ENCODE measurements around the gene TROAP.
A peak's percentile ranks its signal among the peaks of the same experiment; 100 is the strongest.

TROAP gene

GRCh38 chr12:49342914-49343731 is 20.1 kb downstream of the TROAP start:
- DNase-seq (ENCODE audit: low read depth in 2 of 2), result no peak

GRCh38 chr12:49344486-49345050 is 21.5 kb downstream of the TROAP start:
- DNase-seq (ENCODE audit: low read depth in 2 of 2), result no peak

- DNase-seq (ENCODE audit: low read depth in 2 of 2), result no peak
Measured at GRCh38 chr12:49345051-49345824, 22.2 kb downstream of the TROAP start.

- DNase-seq (ENCODE audit: low read depth in 2 of 2), result no peak
Measured at GRCh38 chr12:49345825-49346658, 23.0 kb downstream of the TROAP start.

GRCh38 chr12:49346659-49347310 is 23.7 kb downstream of the TROAP start, which contains the start of gene DNAJC22:
DNAJC22 (plus strand) TSS chr12:49346888; CDS start chr12:49348873, 1,985 bp downstream.
- DNase-seq (ENCODE audit: low read depth in 2 of 2), result no peak

GRCh38 chr12:49347311-49348193 is 24.5 kb downstream of the TROAP start:
- DNase-seq (ENCODE audit: low read depth in 2 of 2), result peak; percentile 61 to 63

- DNase-seq (ENCODE audit: low read depth in 2 of 2), result no peak
Measured at GRCh38 chr12:49348781-49349180, 25.7 kb downstream of the TROAP start.

- no peak for DNase-seq (ENCODE audit: low read depth in 2 of 2)
Measured at GRCh38 chr12:49349266-49349665, 26.2 kb downstream of the TROAP start.

GRCh38 chr12:49352351-49352750 is 29.3 kb downstream of the TROAP start:
- no peak for DNase-seq (ENCODE audit: low read depth in 2 of 2)

GRCh38 chr12:49355913-49356312 is 32.9 kb downstream of the TROAP start:
- DNase-seq (ENCODE audit: low read depth in 2 of 2), result no peak

GRCh38 chr12:49357103-49357678 is 34.1 kb downstream of the TROAP start:
- DNase-seq (ENCODE audit: low read depth in 2 of 2), result no peak

- no peak for DNase-seq (ENCODE audit: low read depth in 2 of 2)
Measured at GRCh38 chr12:49358483-49359141, 35.6 kb downstream of the TROAP start.

- no peak for DNase-seq (ENCODE audit: low read depth in 2 of 2)
Measured at GRCh38 chr12:49359671-49360070, 36.6 kb downstream of the TROAP start.

- DNase-seq (ENCODE audit: low read depth in 2 of 2), result no peak
Measured at GRCh38 chr12:49362077-49362476, 39.0 kb downstream of the TROAP start.

GRCh38 chr12:49364989-49365388 is 41.9 kb downstream of the TROAP start:
- no peak for DNase-seq (ENCODE audit: low read depth in 2 of 2)

GRCh38 chr12:49365542-49365941 is 42.5 kb downstream of the TROAP start:
- no peak for DNase-seq (ENCODE audit: low read depth in 2 of 2)

- DNase-seq (ENCODE audit: low read depth in 2 of 2), result no peak
Measured at GRCh38 chr12:49366096-49366651, 43.1 kb downstream of the TROAP start.

- DNase-seq (ENCODE audit: low read depth in 2 of 2), result peak; percentile 87 to 88
Measured at GRCh38 chr12:49366652-49367380, 43.8 kb downstream of the TROAP start.

All from stimulated activated CD8-positive, alpha-beta memory T cell treated with anti-CD3 and anti-CD28 coated beads, Interleukin-15, amount 100 ng/mL, for 48 hours (primary cell).